T1000 (cell line): ENCODE measurements around the gene GJB1.
"Not testable (repeated sequence)": the region's sequence is repeated elsewhere in the genome, so short reads cannot be mapped to it uniquely, and the experiment has no call there.

Source experiments
- DNase-seq: peaks from one replicate; lab custom pipeline; 2025; ENCODE audit warnings: mixed read lengths; lab: John Stamatoyannopoulos, UW

Gene GJB1

DNA sequence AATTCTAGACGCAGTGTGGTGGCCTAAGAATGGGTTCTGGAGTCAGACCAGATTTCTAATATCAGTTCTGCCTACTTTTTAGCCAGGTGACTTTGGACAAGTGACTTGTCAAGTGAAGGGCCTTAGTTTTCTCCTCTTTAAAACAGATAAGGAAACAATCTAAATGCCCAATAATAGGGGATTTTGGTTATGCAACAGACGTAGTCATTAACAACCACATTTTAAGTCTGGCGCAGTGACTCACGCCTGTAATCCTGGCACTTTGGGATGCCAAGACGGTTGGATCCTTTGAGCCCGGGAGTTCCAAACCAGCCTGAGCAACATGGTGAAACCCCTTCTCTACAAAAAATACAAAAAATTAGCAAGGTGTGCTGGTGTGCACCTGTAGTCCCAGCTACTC is 33.0 kb downstream of the GJB1 start:
- DNase-seq, result no peak

- no peak for DNase-seq
Observed at GRCh38 chrX:71256856-71257255, 33.8 kb downstream of the GJB1 start.

DNA sequence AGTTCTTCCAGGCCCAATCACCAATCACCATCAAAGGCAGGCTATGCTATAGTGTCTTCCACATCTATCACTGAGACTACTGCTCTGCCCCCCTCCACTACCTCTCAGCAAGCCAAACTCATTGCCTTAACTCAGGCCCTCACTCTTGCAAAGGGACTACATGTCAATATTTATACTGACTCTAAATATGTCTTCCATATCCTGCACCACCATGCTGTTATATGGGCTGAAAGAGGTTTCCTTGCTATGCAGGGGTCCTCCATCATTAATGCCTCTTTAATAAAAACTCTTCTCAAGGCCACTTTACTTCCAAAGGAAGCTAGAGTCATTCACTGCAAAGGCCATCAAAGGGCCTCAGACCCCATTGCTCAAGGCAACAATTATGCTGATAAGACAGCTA is 45.6 kb downstream of the GJB1 start:
- DNase-seq, result not testable (repeated sequence)

GRCh38 chrX:71269801-71270395 is 46.9 kb downstream of the GJB1 start:
- no peak for DNase-seq

GRCh38 chrX:71272313-71272712 is 49.3 kb downstream of the GJB1 start:
- DNase-seq, result not testable (repeated sequence)
